ENCODE results near the gene SLC6A7.

- no peak for TF ChIP-seq CTCF (conservative IDR thresholded peaks at IDR 0.05 in 1 of 2, IDR thresholded peaks at IDR 0.05 in 1 of 2; ENCODE audit: extremely low read depth in 1 of 2, insufficient read depth in 1 of 2, low read depth in 1 of 2, low read length in 2 of 2)
- TF ChIP-seq EZH2 (IDR thresholded peaks at IDR 0.05; ENCODE audit: borderline replicate concordance, low read length), result no peak
Measured at GRCh38 chr5:150218693-150219035, 28.8 kb downstream of the SLC6A7 start.

Measured in mammary epithelial cell (primary cell).